ENCODE results near the gene NWD2.
"Not testable (repeated sequence)": the region's sequence is repeated elsewhere in the genome, so short reads cannot be mapped to it uniquely, and the experiment has no call there.

The NWD2 gene

DNA sequence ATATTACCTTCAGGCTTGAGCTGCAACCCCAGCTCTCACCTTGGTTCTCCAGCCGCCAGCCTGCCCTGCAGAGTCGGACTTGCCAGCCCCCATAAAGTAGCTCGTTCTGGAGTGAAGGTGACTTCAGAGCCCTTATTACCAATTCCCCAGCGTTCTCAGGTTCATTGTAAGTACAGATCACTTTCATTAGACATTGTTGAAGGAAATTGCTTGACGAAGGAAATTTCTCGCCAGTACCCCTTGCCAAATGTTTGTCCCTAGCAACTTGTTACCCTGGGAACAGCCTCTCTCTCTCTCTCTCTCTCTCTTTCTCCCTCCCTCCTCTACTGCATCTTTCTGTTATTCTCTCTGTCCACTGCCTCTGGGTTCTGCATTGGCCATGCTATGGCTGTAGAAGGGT lies 153.0 kb downstream of the NWD2 start:
- no peak overlapping the region for H3K4me3 ChIP-seq
- no peak overlapping the region for H3K9ac ChIP-seq
- no peaks in the 10 kb centered on the region for H3K27me3 ChIP-seq
- no peak overlapping the region for H3K27ac ChIP-seq
- peaks cover 0 to 24% (median 8%) of the 10 kb centered on the region in 10 experiments; a peak in 10 of 20 replicates for H3K4me1 ChIP-seq
- H3K9me3 ChIP-seq (replicated peaks in 1 of 11), result peaks cover 0 to 6% (median 0%) of the 10 kb centered on the region in 11 experiments; a peak in 3 of 22 replicates
- no peak overlapping the region for H3K4me2 ChIP-seq
- no peaks in the 10 kb centered on the region for H4K20me1 ChIP-seq
- H3K36me3 ChIP-seq, result no peaks in the 10 kb centered on the region
- no peak for TF ChIP-seq Cebpa-rat (IDR thresholded peaks at IDR 0.05)

- H3K36me3 ChIP-seq, result no peaks in the 10 kb centered on the region
- H3K4me1 ChIP-seq, result no peaks in the 10 kb centered on the region
- no peak overlapping the region for H3K4me2 ChIP-seq
- no peaks in the 10 kb centered on the region for H3K27me3 ChIP-seq
- H3K9me3 ChIP-seq (replicated peaks in 1 of 11), result peaks cover 0 to 6% (median 0%) of the 10 kb centered on the region in 11 experiments; a peak in 3 of 22 replicates
- H4K20me1 ChIP-seq, result no peaks in the 10 kb centered on the region
- no peak overlapping the region for H3K9ac ChIP-seq
- no peak overlapping the region for H3K27ac ChIP-seq
- TF ChIP-seq Cebpa-rat (IDR thresholded peaks at IDR 0.05), result no peak
- no peak overlapping the region for H3K4me3 ChIP-seq
Measured at GRCh38 chr4:37400241-37400881, 155.8 kb downstream of the NWD2 start.

DNA sequence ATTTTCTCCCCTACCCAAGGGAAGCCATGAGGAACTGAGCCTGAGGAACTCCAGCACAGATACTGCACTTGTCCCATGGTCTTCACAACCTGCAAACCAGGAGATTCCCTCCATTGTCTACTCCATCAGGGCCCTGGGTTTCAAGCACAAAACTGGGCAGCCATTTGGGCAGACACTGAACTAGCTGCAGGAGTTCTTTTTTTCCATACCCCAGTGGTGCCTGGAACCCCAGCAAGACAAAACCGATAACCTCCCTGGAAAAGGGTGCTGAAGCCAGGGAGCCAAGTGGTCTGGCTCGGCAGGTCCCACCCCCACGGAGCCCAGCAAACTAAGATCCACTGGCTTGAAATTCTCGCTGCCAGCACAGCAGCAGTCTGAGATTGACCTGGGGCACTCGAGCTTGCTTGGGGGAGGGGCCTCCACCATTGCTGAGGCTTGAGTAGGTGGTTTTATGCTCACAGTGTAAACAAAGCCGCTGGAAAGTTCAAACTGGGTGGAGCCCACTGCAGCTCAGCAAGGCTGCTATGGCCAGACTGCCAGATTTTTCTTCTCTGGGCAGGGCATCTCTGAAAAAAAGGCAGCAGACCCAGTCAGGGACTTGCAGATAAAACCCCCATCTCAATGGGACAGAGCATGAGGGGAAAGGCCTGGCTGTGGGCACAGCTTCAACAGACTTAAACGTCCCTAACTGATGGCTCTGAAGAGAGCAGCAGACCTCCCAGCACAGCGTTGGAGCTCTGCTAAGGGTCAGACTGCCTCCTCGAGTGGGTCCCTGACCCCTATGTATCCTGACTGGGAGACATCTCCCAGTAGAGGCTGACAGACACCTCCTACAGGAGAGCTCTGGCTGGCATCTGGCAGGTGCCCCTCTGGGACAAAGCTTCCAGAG lies 163.6 kb downstream of the NWD2 start:
- not testable (repeated sequence) for H3K4me1 ChIP-seq, H3K4me3 ChIP-seq, H3K36me3 ChIP-seq, H4K20me1 ChIP-seq, H3K27ac ChIP-seq, H3K9ac ChIP-seq, H3K4me2 ChIP-seq, H3K27me3 ChIP-seq
- H3K9me3 ChIP-seq (replicated peaks in 1 of 11), result peaks cover 0 to 16% (median 8%) of the 10 kb centered on the region in 11 experiments; a peak in 13 of 22 replicates

GRCh38 chr4:37413612-37414011 lies 169.1 kb downstream of the NWD2 start:
- not testable (repeated sequence) for H4K20me1 ChIP-seq; H3K4me1 ChIP-seq; H3K9ac ChIP-seq; H3K27me3 ChIP-seq; H3K4me3 ChIP-seq; H3K9me3 ChIP-seq (replicated peaks in 1 of 11); H3K36me3 ChIP-seq; H3K27ac ChIP-seq; H3K4me2 ChIP-seq

DNA sequence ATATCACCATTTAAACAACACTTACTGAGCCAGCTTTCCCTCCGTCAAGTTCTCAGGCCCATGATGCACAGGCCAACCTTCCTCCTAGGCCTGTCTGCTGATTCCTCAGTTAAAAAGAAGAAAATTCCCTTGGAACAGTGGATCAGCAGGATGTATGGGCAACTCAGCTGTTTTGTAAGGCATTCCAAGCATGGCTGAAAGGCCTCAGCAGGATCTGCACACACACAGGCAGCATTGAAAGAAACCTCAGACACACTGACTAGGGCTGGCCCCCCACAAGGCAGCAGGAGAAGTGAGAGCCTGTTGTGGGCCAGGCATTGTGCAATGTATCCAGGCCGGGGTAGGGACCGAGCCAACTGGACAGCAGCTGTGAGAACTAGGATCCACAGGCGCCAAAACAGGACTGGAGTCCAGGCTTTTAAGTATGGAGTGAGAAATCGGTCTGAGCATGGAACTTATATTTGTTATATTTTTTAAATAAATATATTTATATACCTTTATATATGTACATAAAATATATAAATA lies 171.4 kb downstream of the NWD2 start:
- no peak for TF ChIP-seq Cebpa-rat (IDR thresholded peaks at IDR 0.05)
- H3K36me3 ChIP-seq, result no peaks in the 10 kb centered on the region
- H3K9ac ChIP-seq, result no peak overlapping the region
- H3K27ac ChIP-seq, result no peak overlapping the region
- no peak overlapping the region for H3K4me2 ChIP-seq
- no peaks in the 10 kb centered on the region for H3K4me1 ChIP-seq
- no peaks in the 10 kb centered on the region for H3K27me3 ChIP-seq
- no peaks in the 10 kb centered on the region for H4K20me1 ChIP-seq
- no peak overlapping the region for H3K4me3 ChIP-seq
- peaks cover 0 to 9% (median 0%) of the 10 kb centered on the region in 11 experiments; a peak in 5 of 22 replicates for H3K9me3 ChIP-seq (replicated peaks in 1 of 11)

DNA sequence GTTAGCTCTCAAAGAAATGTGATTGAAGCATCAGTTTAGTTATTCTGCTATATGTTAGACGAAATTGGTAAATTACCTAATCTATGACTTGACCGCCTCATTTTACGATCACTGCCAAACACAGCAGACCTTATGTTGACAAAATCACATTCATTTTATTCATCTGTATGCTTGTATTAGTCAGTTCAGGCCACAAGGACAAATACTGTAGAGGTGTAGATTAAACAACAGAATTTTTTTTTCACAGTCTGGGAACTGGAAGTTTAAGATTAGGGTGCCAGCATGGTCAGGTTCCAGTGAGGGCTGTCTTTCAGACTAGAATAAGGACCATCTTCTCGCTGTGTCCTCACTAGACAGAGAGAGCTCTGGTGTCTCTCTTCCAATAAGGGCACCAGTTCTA lies 177.1 kb downstream of the NWD2 start:
- TF ChIP-seq Cebpa-rat (IDR thresholded peaks at IDR 0.05), result no peak
- Histone ChIP-seq H4K20me1 (no peaks in the 10 kb centered on the region), H3K9me3 (replicated peaks in 1 of 11) (peaks cover 0 to 9% (median 5%) of the 10 kb centered on the region in 11 experiments; a peak in 5 of 22 replicates), H3K27me3 (no peaks in the 10 kb centered on the region), H3K4me3 (no peak overlapping the region), H3K27ac (no peak overlapping the region), H3K4me2 (no peak overlapping the region), H3K4me1 (no peaks in the 10 kb centered on the region), H3K9ac (no peak overlapping the region), H3K36me3 (no peaks in the 10 kb centered on the region)

- Histone ChIP-seq H3K9me3 (replicated peaks in 1 of 11) (peaks cover 0 to 9% (median 5%) of the 10 kb centered on the region in 11 experiments; a peak in 5 of 22 replicates), H3K27ac (no peak overlapping the region), H3K4me3 (no peak overlapping the region), H3K4me2 (no peak overlapping the region), H3K9ac (no peak overlapping the region), H3K27me3 (no peaks in the 10 kb centered on the region), H3K36me3 (no peaks in the 10 kb centered on the region), H4K20me1 (no peaks in the 10 kb centered on the region), H3K4me1 (no peaks in the 10 kb centered on the region)
- TF ChIP-seq Cebpa-rat (IDR thresholded peaks at IDR 0.05), result no peak
Measured at GRCh38 chr4:37422102-37422501, 177.6 kb downstream of the NWD2 start.

GRCh38 chr4:37422638-37423037 lies 178.1 kb downstream of the NWD2 start:
- Histone ChIP-seq H3K27me3 (no peaks in the 10 kb centered on the region), H4K20me1 (no peaks in the 10 kb centered on the region), H3K27ac (no peak overlapping the region), H3K4me2 (no peak overlapping the region), H3K9ac (no peak overlapping the region), H3K4me1 (no peaks in the 10 kb centered on the region), H3K9me3 (replicated peaks in 1 of 11) (peaks cover 0 to 9% (median 5%) of the 10 kb centered on the region in 11 experiments; a peak in 5 of 22 replicates), H3K4me3 (no peak overlapping the region), H3K36me3 (no peaks in the 10 kb centered on the region)
- no peak for TF ChIP-seq Cebpa-rat (IDR thresholded peaks at IDR 0.05)

- Histone ChIP-seq H3K4me1 (no peaks in the 10 kb centered on the region), H3K4me3 (no peak overlapping the region), H3K36me3 (no peaks in the 10 kb centered on the region), H3K4me2 (no peak overlapping the region), H3K9ac (no peak overlapping the region), H3K9me3 (replicated peaks in 1 of 11) (peaks cover 0 to 9% (median 5%) of the 10 kb centered on the region in 11 experiments; a peak in 5 of 22 replicates), H3K27me3 (no peaks in the 10 kb centered on the region), H3K27ac (no peak overlapping the region), H4K20me1 (no peaks in the 10 kb centered on the region)
- TF ChIP-seq Cebpa-rat (IDR thresholded peaks at IDR 0.05), result no peak
Measured at GRCh38 chr4:37423310-37423709, 178.8 kb downstream of the NWD2 start.
